GM12873 (cell line): ENCODE results near the gene LYST.

Experiments
- TF ChIP-seq, protein P1 (sequence below): IDR thresholded peaks from 2 replicates; pipeline ENCODE4 v1.5.1; 2012; ENCODE audit warnings: low read depth, mild to moderate bottlenecking, moderate library complexity, low read length, control low read depth; ENCODE audit not compliant: insufficient read depth; ENCODE audit errors: missing control alignments

Gene LYST

GRCh38 chr1:235643837-235644692 is 222.6 kb downstream of the LYST start:
- TF ChIP-seq, protein P1, sequence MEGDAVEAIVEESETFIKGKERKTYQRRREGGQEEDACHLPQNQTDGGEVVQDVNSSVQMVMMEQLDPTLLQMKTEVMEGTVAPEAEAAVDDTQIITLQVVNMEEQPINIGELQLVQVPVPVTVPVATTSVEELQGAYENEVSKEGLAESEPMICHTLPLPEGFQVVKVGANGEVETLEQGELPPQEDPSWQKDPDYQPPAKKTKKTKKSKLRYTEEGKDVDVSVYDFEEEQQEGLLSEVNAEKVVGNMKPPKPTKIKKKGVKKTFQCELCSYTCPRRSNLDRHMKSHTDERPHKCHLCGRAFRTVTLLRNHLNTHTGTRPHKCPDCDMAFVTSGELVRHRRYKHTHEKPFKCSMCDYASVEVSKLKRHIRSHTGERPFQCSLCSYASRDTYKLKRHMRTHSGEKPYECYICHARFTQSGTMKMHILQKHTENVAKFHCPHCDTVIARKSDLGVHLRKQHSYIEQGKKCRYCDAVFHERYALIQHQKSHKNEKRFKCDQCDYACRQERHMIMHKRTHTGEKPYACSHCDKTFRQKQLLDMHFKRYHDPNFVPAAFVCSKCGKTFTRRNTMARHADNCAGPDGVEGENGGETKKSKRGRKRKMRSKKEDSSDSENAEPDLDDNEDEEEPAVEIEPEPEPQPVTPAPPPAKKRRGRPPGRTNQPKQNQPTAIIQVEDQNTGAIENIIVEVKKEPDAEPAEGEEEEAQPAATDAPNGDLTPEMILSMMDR, result no peak

DNA sequence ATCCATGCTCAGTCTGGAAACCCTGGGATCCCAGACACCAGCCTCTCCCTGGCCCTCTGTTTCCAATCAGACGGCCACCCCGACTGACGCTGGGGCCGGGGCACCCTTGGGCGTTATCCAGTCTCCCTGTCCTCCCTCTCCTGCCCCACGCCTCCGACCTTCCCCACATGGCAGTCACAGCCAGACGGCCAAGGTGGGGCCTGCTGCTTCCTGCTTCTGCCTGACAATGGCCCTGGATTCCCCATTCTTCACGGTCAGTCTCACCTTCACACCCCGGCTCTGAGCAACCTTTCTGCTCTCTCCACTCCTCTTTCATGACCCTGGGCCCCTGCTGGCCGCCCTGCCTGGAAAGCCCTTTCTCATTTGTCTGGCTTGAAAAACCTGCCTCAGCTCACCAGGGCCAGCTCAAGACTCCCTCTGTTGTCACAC is 223.7 kb downstream of the LYST start:
- TF ChIP-seq, protein P1, result no peak

- TF ChIP-seq, protein P1, result no peak
Measured at GRCh38 chr1:235642011-235642942, 224.4 kb downstream of the LYST start.

GRCh38 chr1:235640580-235640979 is 226.1 kb downstream of the LYST start:
- TF ChIP-seq, protein P1, result no peak

DNA sequence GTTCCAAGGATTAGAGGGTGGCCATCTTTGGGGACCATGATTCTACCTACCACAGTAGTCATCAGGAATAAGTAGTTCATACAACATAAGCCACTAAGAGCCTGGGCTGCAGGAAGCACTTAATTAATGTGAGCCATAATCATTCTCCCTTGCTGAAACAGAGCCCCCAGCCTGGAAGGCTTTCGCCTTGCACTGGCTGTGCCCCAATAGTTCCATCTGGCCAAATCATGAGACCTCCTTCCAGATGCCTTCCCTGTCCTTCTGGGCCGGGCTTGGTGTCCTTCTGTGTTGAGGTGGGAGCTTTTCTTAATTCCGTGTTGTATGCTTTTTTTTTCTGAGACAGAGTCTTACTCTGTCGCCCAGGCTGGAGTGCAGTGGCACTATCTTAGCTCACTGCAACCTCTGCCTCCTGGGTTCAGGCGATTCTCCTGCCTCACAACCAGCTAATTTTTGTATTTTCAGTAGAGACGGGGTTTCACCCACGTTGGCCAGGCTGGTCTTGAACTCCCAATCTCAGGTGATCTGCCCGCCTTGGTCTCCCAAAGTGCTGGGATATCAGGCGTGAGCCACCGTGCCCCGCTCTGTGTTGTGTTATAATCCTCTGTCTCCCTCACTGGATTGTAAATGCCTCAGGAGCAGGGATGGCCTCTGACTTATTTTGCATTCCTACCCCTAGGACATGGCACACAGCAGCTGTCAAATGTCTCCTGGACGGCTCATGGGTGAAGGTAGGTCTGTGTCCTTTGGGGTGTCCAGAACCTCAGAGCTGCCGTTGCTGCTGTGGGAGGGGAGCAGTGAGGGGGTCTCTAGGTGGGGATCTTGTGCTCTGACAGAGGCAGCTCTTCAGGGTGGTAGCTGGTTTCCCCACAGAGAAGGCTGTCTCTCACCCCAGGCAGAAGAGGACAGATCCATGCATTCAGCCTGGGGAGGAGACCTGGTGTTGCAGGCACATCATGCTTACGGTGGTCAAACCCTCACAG is 227.2 kb downstream of the LYST start:
- TF ChIP-seq, protein P1, result no peak

DNA sequence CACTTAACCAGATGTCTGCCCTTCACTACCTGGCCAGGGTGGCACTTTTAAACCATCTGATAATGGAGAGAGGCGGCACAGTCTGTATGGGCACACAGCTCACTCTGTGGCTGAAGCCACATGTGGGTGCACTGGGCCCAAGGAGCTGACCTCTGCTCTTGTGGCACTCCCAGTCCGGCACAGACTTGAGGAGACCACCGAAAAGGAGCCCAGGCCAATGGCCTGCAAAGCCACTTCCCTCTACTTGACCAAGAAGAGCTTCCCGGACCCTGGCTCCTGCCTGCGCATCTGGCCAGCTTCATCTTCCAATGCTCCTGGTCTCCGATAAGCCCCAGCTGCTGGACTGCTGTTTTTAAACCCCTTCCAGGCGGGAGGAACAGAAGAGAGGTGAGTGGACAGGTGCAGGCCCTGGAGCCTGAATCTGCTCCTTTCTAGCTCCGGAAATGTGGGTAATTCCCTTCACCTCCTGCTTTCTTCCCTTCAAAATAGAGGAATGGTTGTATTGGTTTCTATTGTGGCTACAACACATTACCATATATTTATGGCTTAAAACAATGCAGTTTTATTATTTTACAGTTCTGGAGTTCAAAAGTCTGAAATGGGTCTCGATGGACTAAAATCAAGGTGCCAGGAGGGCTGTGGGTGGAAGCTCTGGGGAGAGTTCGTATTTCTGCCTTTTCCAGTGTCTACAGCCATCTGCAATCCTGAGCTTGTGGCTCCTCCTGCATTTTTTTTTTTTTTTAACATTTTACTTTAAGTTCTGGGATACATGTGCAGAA is 228.8 kb downstream of the LYST start:
- TF ChIP-seq, protein P1, result no peak
